Fibroblast of lung (primary cell): ENCODE data around the gene DCAF4L1. TPM values are rescaled to one million over a fixed set of nuclear protein-coding genes. Genes with fewer than 3 reads are reported as not detected.

ENCODE experiments used
- DNase-seq, 2 donors: peaks; one replicate each; pipeline versions ENCODE4 v3.0.0 to v3.0.0-alpha.2; 2010; ENCODE audit warnings: low read depth in 2 of 2
- H2AFZ ChIP-seq: 2 replicates; pipeline ENCODE4 v1.5.1; 2012; ENCODE audit warnings: low read length, control low read depth, inconsistent platforms
- H3K27ac ChIP-seq: 2 replicates; pipeline ENCODE4 v1.5.1; 2011; ENCODE audit warnings: low read length, control low read depth; ENCODE audit not compliant: insufficient read depth
- H3K27me3 ChIP-seq: 2 replicates; pipeline ENCODE4 v1.5.1; 2011; ENCODE audit warnings: mild to moderate bottlenecking, low read length; ENCODE audit not compliant: control insufficient read depth, insufficient read depth
- H3K36me3 ChIP-seq: 2 replicates; pipeline ENCODE4 v1.5.1; 2011; ENCODE audit warnings: low read length; ENCODE audit not compliant: control insufficient read depth, insufficient read depth
- H3K4me1 ChIP-seq: 2 replicates; pipeline ENCODE4 v1.5.1; 2011; ENCODE audit warnings: low read length; ENCODE audit not compliant: control insufficient read depth, insufficient read depth; ENCODE audit errors: extremely low read depth
- H3K4me2 ChIP-seq: 2 replicates; pipeline ENCODE4 v1.5.1; 2011; ENCODE audit warnings: low read length, control low read depth; ENCODE audit not compliant: insufficient read depth; ENCODE audit errors: extremely low read depth
- H3K4me3 ChIP-seq, 4 experiments: fragments of 200-600 bp in 1 of 4; sonication (generic) in 1 of 4; replicated peaks in 1 of 4; 2 replicates each; pipeline ENCODE4 v1.5.1; 2011 to 2016; ENCODE audit warnings: low read length in 4 of 4, low read depth in 3 of 4, mild to moderate bottlenecking in 3 of 4, control low read depth in 2 of 4, inconsistent platforms in 1 of 4, mixed read lengths in 1 of 4; ENCODE audit not compliant: insufficient read depth in 1 of 4; ENCODE audit errors: control extremely low read depth in 1 of 4
- H3K79me2 ChIP-seq: 2 replicates; pipeline ENCODE4 v1.5.1; 2012; ENCODE audit warnings: mild to moderate bottlenecking, low read length, inconsistent platforms; ENCODE audit not compliant: control insufficient read depth, insufficient read depth
- H3K9ac ChIP-seq: 2 replicates; pipeline ENCODE4 v1.5.1; 2011; ENCODE audit warnings: mild to moderate bottlenecking, low read length, control low read depth; ENCODE audit not compliant: insufficient read depth
- H3K9me3 ChIP-seq: 2 replicates; pipeline ENCODE4 v1.5.1; 2012; ENCODE audit warnings: low read depth, low read length; ENCODE audit not compliant: control insufficient read depth, insufficient read depth
- H4K20me1 ChIP-seq: 2 replicates; pipeline ENCODE4 v1.5.1; 2011; ENCODE audit warnings: low read length; ENCODE audit not compliant: control insufficient read depth, insufficient read depth; ENCODE audit errors: extremely low read depth
- EZH2 ChIP-seq: IDR thresholded peaks from 2 replicates; pipeline ENCODE4 v1.5.1; 2012; ENCODE audit warnings: low read length, control low read depth, mild to moderate bottlenecking; ENCODE audit errors: missing control alignments
- polyA plus RNA-seq, 2 donors: library from polyadenylated mRNA; depleted of rRNA in 1 of 2; stranded (reverse) in 1 of 2; unstranded in 1 of 2; fragments of >200 nt; gene quantifications; 2 replicates each; pipeline ENCODE4 v1.2.1, GENCODE V29; 2011 to 2012; ENCODE audit warnings: missing spikeins in 1 of 2
- total RNA-seq: library from RNA; depleted of rRNA; stranded (reverse); fragments of >200 nt; gene quantifications from 2 replicates; pipeline ENCODE4 v1.2.1, GENCODE V29; 2014
- TF ChIP-seq, protein P1 (sequence below), 2 donors: IDR thresholded peaks in 1 of 2; conservative IDR thresholded peaks in 1 of 2; 1 replicate in 1 of 2; 2 replicates in 1 of 2; pipeline ENCODE4 v1.5.1; 2011 to 2012; ENCODE audit warnings: low read length in 2 of 2, control low read depth in 1 of 2, inconsistent platforms in 1 of 2, low read depth in 1 of 2, mild to moderate bottlenecking in 1 of 2

Gene DCAF4L1
- total and polyA plus RNA-seq, 2 donors (not counting 1 experiment from before 2014, with no cell fraction given), result 0.02 to 0.17 TPM

- Histone ChIP-seq H3K4me3 (no peak overlapping the region), H2AFZ (no peak overlapping the region), H3K4me1 (no peaks in the 10 kb centered on the region), H4K20me1 (no peaks in the 10 kb centered on the region), H3K27ac (no peak overlapping the region), H3K9me3 (no peaks in the 10 kb centered on the region), H3K36me3 (no peaks in the 10 kb centered on the region), H3K4me2 (no peak overlapping the region), H3K9ac (no peak overlapping the region), H3K27me3 (no peaks in the 10 kb centered on the region), H3K79me2 (peaks cover 18% of the 10 kb centered on the region)
- DNase-seq, result no peak
- TF ChIP-seq, protein P1, sequence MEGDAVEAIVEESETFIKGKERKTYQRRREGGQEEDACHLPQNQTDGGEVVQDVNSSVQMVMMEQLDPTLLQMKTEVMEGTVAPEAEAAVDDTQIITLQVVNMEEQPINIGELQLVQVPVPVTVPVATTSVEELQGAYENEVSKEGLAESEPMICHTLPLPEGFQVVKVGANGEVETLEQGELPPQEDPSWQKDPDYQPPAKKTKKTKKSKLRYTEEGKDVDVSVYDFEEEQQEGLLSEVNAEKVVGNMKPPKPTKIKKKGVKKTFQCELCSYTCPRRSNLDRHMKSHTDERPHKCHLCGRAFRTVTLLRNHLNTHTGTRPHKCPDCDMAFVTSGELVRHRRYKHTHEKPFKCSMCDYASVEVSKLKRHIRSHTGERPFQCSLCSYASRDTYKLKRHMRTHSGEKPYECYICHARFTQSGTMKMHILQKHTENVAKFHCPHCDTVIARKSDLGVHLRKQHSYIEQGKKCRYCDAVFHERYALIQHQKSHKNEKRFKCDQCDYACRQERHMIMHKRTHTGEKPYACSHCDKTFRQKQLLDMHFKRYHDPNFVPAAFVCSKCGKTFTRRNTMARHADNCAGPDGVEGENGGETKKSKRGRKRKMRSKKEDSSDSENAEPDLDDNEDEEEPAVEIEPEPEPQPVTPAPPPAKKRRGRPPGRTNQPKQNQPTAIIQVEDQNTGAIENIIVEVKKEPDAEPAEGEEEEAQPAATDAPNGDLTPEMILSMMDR (conservative IDR thresholded peaks at IDR 0.05 in 1 of 2, IDR thresholded peaks at IDR 0.05 in 1 of 2; ENCODE audit: low read depth in 1 of 2, low read length in 2 of 2), result no peak
- TF ChIP-seq EZH2, result no peak
Observed at GRCh38 chr4:41999321-41999720, 17.8 kb downstream of the DCAF4L1 start.

DNA sequence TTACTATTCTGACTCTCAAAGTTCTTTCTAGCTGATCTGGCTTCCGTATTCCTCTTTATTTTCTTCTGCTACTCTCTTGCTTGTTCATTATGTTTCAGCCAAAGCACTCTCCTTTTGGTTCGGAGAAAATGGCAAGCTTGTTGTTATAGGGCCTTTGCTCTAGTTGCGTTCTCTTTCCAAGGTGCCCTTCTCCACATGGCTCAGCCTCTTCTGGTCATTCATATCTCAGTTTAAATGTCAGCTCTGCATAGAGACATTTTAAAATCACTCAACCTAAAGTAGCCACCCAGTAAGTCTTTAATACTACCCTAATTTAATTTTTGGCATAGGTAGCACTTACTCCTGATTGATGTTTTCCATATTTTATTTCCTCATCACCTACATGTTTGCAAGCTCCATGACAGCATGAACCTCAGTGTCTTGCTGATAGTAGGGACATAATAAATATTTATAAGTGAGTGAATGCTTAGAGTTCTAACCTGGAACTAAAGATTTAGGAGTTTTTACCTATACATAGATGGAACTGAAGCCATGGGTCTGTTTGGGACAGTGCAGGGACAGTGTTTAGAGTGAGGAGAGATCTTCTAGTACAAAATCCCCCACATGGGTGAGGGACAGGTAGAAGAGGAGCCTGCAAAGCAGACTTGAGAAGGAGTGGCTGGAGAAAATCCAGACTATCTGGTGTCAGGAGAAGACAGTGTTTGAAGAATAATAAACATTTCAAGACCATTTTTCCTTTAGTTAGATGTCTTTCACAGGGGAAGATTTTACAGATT is 26.6 kb downstream of the DCAF4L1 start:
- Histone ChIP-seq H3K4me1 (no peaks in the 10 kb centered on the region), H3K27ac (no peak overlapping the region), H3K9ac (no peak overlapping the region), H3K9me3 (no peaks in the 10 kb centered on the region), H2AFZ (no peak overlapping the region), H3K27me3 (no peaks in the 10 kb centered on the region), H3K79me2 (peaks cover 20% of the 10 kb centered on the region), H4K20me1 (peaks cover 2% of the 10 kb centered on the region), H3K4me3 (no peak overlapping the region), H3K36me3 (peaks cover 3% of the 10 kb centered on the region), H3K4me2 (no peak overlapping the region)
- TF ChIP-seq, protein P1 (conservative IDR thresholded peaks at IDR 0.05 in 1 of 2, IDR thresholded peaks at IDR 0.05 in 1 of 2; ENCODE audit: low read depth in 1 of 2, low read length in 2 of 2), result no peak
- TF ChIP-seq EZH2, result no peak
- DNase-seq, result no peak

- no peaks in the 10 kb centered on the region for H4K20me1 ChIP-seq
- H2AFZ ChIP-seq, result no peak overlapping the region
- no peaks in the 10 kb centered on the region for H3K9me3 ChIP-seq
- peaks cover 9% of the 10 kb centered on the region for H3K79me2 ChIP-seq
- no peak overlapping the region for H3K9ac ChIP-seq
- TF ChIP-seq EZH2, result no peak
- TF ChIP-seq, protein P1 (conservative IDR thresholded peaks at IDR 0.05 in 1 of 2, IDR thresholded peaks at IDR 0.05 in 1 of 2; ENCODE audit: low read depth in 1 of 2, low read length in 2 of 2), result no peak
- H3K27ac ChIP-seq, result no peak overlapping the region
- DNase-seq, result no peak
- H3K4me1 ChIP-seq, result no peaks in the 10 kb centered on the region
- H3K36me3 ChIP-seq, result no peaks in the 10 kb centered on the region
- H3K4me2 ChIP-seq, result no peak overlapping the region
- H3K27me3 ChIP-seq, result no peaks in the 10 kb centered on the region
- H3K4me3 ChIP-seq, result no peak overlapping the region
Observed at GRCh38 chr4:42015438-42015837, 33.9 kb downstream of the DCAF4L1 start.
